ENCODE measurements around the gene MAU2. TPM values are rescaled to one million over a fixed set of nuclear protein-coding genes. Genes with fewer than 3 reads are reported as not detected.

MAU2 gene
- total and polyA plus RNA-seq, 2 of the 8 experiments (the other 6 are each of a cell fraction or from before 2014, with no cell fraction given) = 32.0 to 40.8 TPM

GRCh38 chr19:19274716-19275565, 45.7 kb upstream of the MAU2 start (continued):
- no peak for TF ChIP-seq CBX8 (IDR thresholded peaks at IDR 0.05; ENCODE audit: borderline replicate concordance, low read depth, low read length)
- TF ChIP-seq KDM5A (IDR thresholded peaks at IDR 0.05; ENCODE audit: low read length) = no peak
